Embryonic facial prominence (tissue), 1 donor: Measurements from ENCODE around the gene SLK.

Source experiments
- DNase-seq: peaks from one replicate; pipeline ENCODE4 v3.0.0-alpha.2; 2016; ENCODE audit errors: extremely low spot score

The SLK gene

GRCh38 chr10:103990121-103990520 lies 23.2 kb downstream of the SLK start:
- DNase-seq, result no peak

GRCh38 chr10:103990531-103990930 lies 23.6 kb downstream of the SLK start:
- no peak for DNase-seq

GRCh38 chr10:103991393-103992128 lies 24.6 kb downstream of the SLK start:
- DNase-seq, result no peak

GRCh38 chr10:103995134-103995533 lies 28.2 kb downstream of the SLK start:
- no peak for DNase-seq

GRCh38 chr10:103998805-103999204 lies 31.9 kb downstream of the SLK start:
- DNase-seq, result no peak

- DNase-seq, result no peak
These were observed 36.0 kb downstream of the SLK start for GRCh38 chr10:104002911-104003310.

- no peak for DNase-seq
These were observed 38.4 kb downstream of the SLK start for GRCh38 chr10:104005172-104005863.

GRCh38 chr10:104011904-104012303 lies 45.0 kb downstream of the SLK start:
- DNase-seq, result no peak

GRCh38 chr10:104013489-104013888 lies 46.5 kb downstream of the SLK start:
- no peak for DNase-seq

GRCh38 chr10:104014176-104014575 lies 47.2 kb downstream of the SLK start:
- DNase-seq, result no peak

GRCh38 chr10:104016661-104017060 lies 49.7 kb downstream of the SLK start:
- DNase-seq, result no peak

GRCh38 chr10:104018471-104018870 lies 51.5 kb downstream of the SLK start:
- DNase-seq, result no peak

GRCh38 chr10:104020020-104020419 lies 53.1 kb downstream of the SLK start:
- no peak for DNase-seq

GRCh38 chr10:104021246-104021645 lies 54.3 kb downstream of the SLK start:
- DNase-seq, result no peak

- DNase-seq, result no peak
These were observed 55.1 kb downstream of the SLK start for GRCh38 chr10:104022026-104022425.

- DNase-seq, result no peak
These were observed 58.6 kb downstream of the SLK start for GRCh38 chr10:104025524-104025923.

- no peak for DNase-seq
These were observed 59.8 kb downstream of the SLK start for GRCh38 chr10:104026762-104027161.

GRCh38 chr10:104028146-104028545 lies 61.2 kb downstream of the SLK start:
- no peak for DNase-seq

- no peak for DNase-seq
These were observed 62.0 kb downstream of the SLK start for GRCh38 chr10:104028823-104029520.

- DNase-seq, result no peak
These were observed 62.6 kb downstream of the SLK start for GRCh38 chr10:104029521-104029860.

GRCh38 chr10:104031631-104032030 lies 64.7 kb downstream of the SLK start:
- no peak for DNase-seq

GRCh38 chr10:104032144-104032775 lies 65.3 kb downstream of the SLK start:
- no peak for DNase-seq
